Rectal smooth muscle tissue (tissue), 1 donor: Measurements from ENCODE around the gene KCNN3.

ENCODE experiments used
- H3K27ac ChIP-seq: one replicate; pipeline ENCODE4 v1.7.0; 2013; ENCODE audit warnings: low read depth, low read length, inconsistent platforms
- H3K27me3 ChIP-seq: one replicate; pipeline ENCODE4 v1.7.0; 2013; ENCODE audit warnings: low read length; ENCODE audit not compliant: control insufficient read depth, insufficient read depth
- H3K36me3 ChIP-seq: one replicate; pipeline ENCODE4 v1.7.0; 2013; ENCODE audit warnings: low read length; ENCODE audit not compliant: control insufficient read depth, insufficient read depth
- H3K4me1 ChIP-seq: one replicate; pipeline ENCODE4 v1.7.0; 2013; ENCODE audit warnings: low read length; ENCODE audit not compliant: control insufficient read depth, insufficient read depth
- H3K4me3 ChIP-seq: one replicate; pipeline ENCODE4 v1.7.0; 2013; ENCODE audit warnings: low read length
- H3K9ac ChIP-seq: one replicate; pipeline ENCODE4 v1.7.0; 2013; ENCODE audit warnings: low read length

KCNN3 gene

GRCh38 chr1:154895798-154896197 lies 25.7 kb upstream of the KCNN3 start:
- no peak overlapping the region for H3K27ac ChIP-seq
- H3K9ac ChIP-seq, result no peak overlapping the region
- no peaks in the 10 kb centered on the region for H3K4me1 ChIP-seq
- H3K36me3 ChIP-seq, result no peaks in the 10 kb centered on the region
- H3K27me3 ChIP-seq, result no peaks in the 10 kb centered on the region
- no peak overlapping the region for H3K4me3 ChIP-seq

GRCh38 chr1:154891452-154891851 lies 21.4 kb upstream of the KCNN3 start:
- Histone ChIP-seq H3K4me3 (no peak overlapping the region), H3K9ac (no peak overlapping the region), H3K4me1 (no peaks in the 10 kb centered on the region), H3K27ac (no peak overlapping the region), H3K27me3 (no peaks in the 10 kb centered on the region), H3K36me3 (no peaks in the 10 kb centered on the region)

- Histone ChIP-seq H3K27me3 (no peaks in the 10 kb centered on the region), H3K9ac (no peak overlapping the region), H3K4me1 (no peaks in the 10 kb centered on the region)
Observed at GRCh38 chr1:154888757-154889156, 18.7 kb upstream of the KCNN3 start.

GRCh38 chr1:154886281-154887015 lies 16.4 kb upstream of the KCNN3 start:
- H3K9ac ChIP-seq, result no peak overlapping the region
- H3K36me3 ChIP-seq, result no peaks in the 10 kb centered on the region
- no peaks in the 10 kb centered on the region for H3K4me1 ChIP-seq

More at GRCh38 chr1:154888757-154889156, 18.7 kb upstream of the KCNN3 start:
- Histone ChIP-seq H3K27ac (no peak overlapping the region), H3K4me3 (no peak overlapping the region), H3K36me3 (no peaks in the 10 kb centered on the region)

GRCh38 chr1:154884869-154885701 lies 15.0 kb upstream of the KCNN3 start:
- Histone ChIP-seq H3K9ac (no peak overlapping the region), H3K27me3 (no peaks in the 10 kb centered on the region), H3K4me3 (no peak overlapping the region), H3K36me3 (no peaks in the 10 kb centered on the region), H3K4me1 (no peaks in the 10 kb centered on the region), H3K27ac (no peak overlapping the region)

More at GRCh38 chr1:154886281-154887015, 16.4 kb upstream of the KCNN3 start:
- Histone ChIP-seq H3K27ac (no peak overlapping the region), H3K4me3 (no peak overlapping the region), H3K27me3 (no peaks in the 10 kb centered on the region)

GRCh38 chr1:154883919-154884868 lies 14.1 kb upstream of the KCNN3 start:
- Histone ChIP-seq H3K9ac (no peak overlapping the region), H3K4me1 (no peaks in the 10 kb centered on the region), H3K36me3 (no peaks in the 10 kb centered on the region), H3K27me3 (no peaks in the 10 kb centered on the region), H3K27ac (no peak overlapping the region), H3K4me3 (no peak overlapping the region)

GRCh38 chr1:154881820-154882535 lies 11.9 kb upstream of the KCNN3 start:
- Histone ChIP-seq H3K27ac (no peak overlapping the region), H3K4me3 (no peak overlapping the region), H3K36me3 (no peaks in the 10 kb centered on the region), H3K27me3 (peaks cover 3% of the 10 kb centered on the region), H3K9ac (no peak overlapping the region), H3K4me1 (no peaks in the 10 kb centered on the region)

- no peaks in the 10 kb centered on the region for H3K4me1 ChIP-seq
- no peak overlapping the region for H3K4me3 ChIP-seq
- H3K36me3 ChIP-seq, result no peaks in the 10 kb centered on the region
- H3K27ac ChIP-seq, result no peak overlapping the region
- peaks cover 3% of the 10 kb centered on the region for H3K27me3 ChIP-seq
- no peak overlapping the region for H3K9ac ChIP-seq
Observed at GRCh38 chr1:154880671-154881070, 10.6 kb upstream of the KCNN3 start.

GRCh38 chr1:154879038-154879421 lies 8.9 kb upstream of the KCNN3 start:
- Histone ChIP-seq H3K4me3 (no peak overlapping the region), H3K27ac (no peak overlapping the region), H3K36me3 (no peaks in the 10 kb centered on the region), H3K27me3 (peaks cover 3% of the 10 kb centered on the region), H3K4me1 (no peaks in the 10 kb centered on the region), H3K9ac (no peak overlapping the region)

- H3K4me3 ChIP-seq, result no peak overlapping the region
- H3K27me3 ChIP-seq, result peaks cover 3% of the 10 kb centered on the region
- H3K9ac ChIP-seq, result no peak overlapping the region
- H3K27ac ChIP-seq, result no peak overlapping the region
- no peaks in the 10 kb centered on the region for H3K4me1 ChIP-seq
- no peaks in the 10 kb centered on the region for H3K36me3 ChIP-seq
Observed at GRCh38 chr1:154878371-154879037, 8.4 kb upstream of the KCNN3 start.

- H3K27me3 ChIP-seq, result peaks cover 3% of the 10 kb centered on the region
- H3K27ac ChIP-seq, result no peak overlapping the region
- no peak overlapping the region for H3K9ac ChIP-seq
- no peaks in the 10 kb centered on the region for H3K36me3 ChIP-seq
- H3K4me3 ChIP-seq, result no peak overlapping the region
- no peaks in the 10 kb centered on the region for H3K4me1 ChIP-seq
Observed at GRCh38 chr1:154877370-154877974, 7.4 kb upstream of the KCNN3 start.
